HepG2 (cell line): ENCODE results near the gene OASL. TPM values are rescaled to one million over a fixed set of nuclear protein-coding genes. Genes with fewer than 3 reads are reported as not detected.

Experiments
- ATAC-seq: fragments of 200-7000 bp; cut with Tn5 transposase; 3 replicates; pipeline ENCODE4 v1.9.1; 2020; ENCODE audit warnings: mild to moderate bottlenecking, moderate library complexity
- BruUV-seq: library from RNA; stranded (reverse); fragments of 400-500 nt; replicated peaks from 2 replicates; lab custom pipeline; 2021; lab: Mats Ljungman, UMichigan
- CTCF ChIA-PET: fragments of 300-600 bp; formaldehyde crosslinking; extraction: SDS; loops from one replicate; lab custom pipeline; 2021; ENCODE audit warnings: low total read pairs, inconsistent platforms, low intra/inter-chr PET ratio; lab: Yijun Ruan, JAX
- POLR2A ChIA-PET: fragments of 350-600 bp; sonication (Branson Sonifier 250); formaldehyde crosslinking; loops from one replicate; lab custom pipeline; 2020; ENCODE audit warnings: antibody characterized with exemption, inconsistent platforms; lab: Yijun Ruan, JAX
- DNase-seq: peaks from one replicate; pipeline ENCODE4 v3.0.0-alpha.2; 2015; ENCODE audit warnings: low spot score
- FAIRE-seq: peaks from 3 replicates; lab custom pipeline; 2011; peaks lifted over from hg19 to GRCh38; lab: Jason Lieb, UNC
- H2AFZ ChIP-seq: one replicate; pipeline ENCODE4 v1.6.1; 2011; ENCODE audit warnings: low read length, inconsistent platforms
- H3K27ac ChIP-seq: fragments of 300-600 bp; 3 replicates; pipeline ENCODE4 v1.8.0; 2011; ENCODE audit warnings: mixed run types, mild to moderate bottlenecking, mixed read lengths, low read length, inconsistent platforms; ENCODE audit not compliant: insufficient read depth; ENCODE audit errors: extremely low read length
- H3K27me3 ChIP-seq, 2 experiments: fragments of 200-600 bp in 1 of 2; 2 replicates in 1 of 2; 3 replicates in 1 of 2; pipeline versions ENCODE4 v1.6.0 to v1.8.0; 2011; ENCODE audit warnings: low read length in 2 of 2, mild to moderate bottlenecking in 2 of 2, moderate library complexity in 2 of 2, inconsistent platforms in 1 of 2; ENCODE audit not compliant: insufficient read depth in 2 of 2, control insufficient read depth in 1 of 2
- H3K36me3 ChIP-seq, 2 experiments: fragments of 200-600 bp in 1 of 2; replicated peaks in 1 of 2; 2 replicates in 1 of 2; 3 replicates in 1 of 2; pipeline versions ENCODE4 v1.5.1 to v1.8.0; 2011; ENCODE audit warnings: low read length in 2 of 2, inconsistent platforms in 1 of 2; ENCODE audit not compliant: insufficient read depth in 2 of 2, control insufficient read depth in 1 of 2
- H3K4me1 ChIP-seq: 2 replicates; pipeline ENCODE4 v1.5.1; 2012; ENCODE audit warnings: low read length, inconsistent platforms; ENCODE audit not compliant: insufficient read depth
- H3K4me2 ChIP-seq: 2 replicates; pipeline ENCODE4 v1.6.0; 2011; ENCODE audit warnings: low read depth, low read length, inconsistent platforms
- H3K4me3 ChIP-seq, 3 experiments: fragments of 200-600 bp in 1 of 3; sonication (generic), shearing (Covaris generic) in 1 of 3; replicated peaks in 1 of 3; 2 replicates each; pipeline ENCODE4 v1.5.1; 2011 to 2016; ENCODE audit warnings: low read length in 3 of 3, inconsistent platforms in 2 of 3, low read depth in 2 of 3, mild to moderate bottlenecking in 2 of 3, control low read depth in 1 of 3, mixed read lengths in 1 of 3; ENCODE audit not compliant: insufficient read depth in 1 of 3
- H3K79me2 ChIP-seq: one replicate; pipeline ENCODE4 v1.6.1; 2011; ENCODE audit warnings: low read length, inconsistent platforms; ENCODE audit not compliant: insufficient read depth
- H3K9ac ChIP-seq: 2 replicates; pipeline ENCODE4 v1.6.0; 2011; ENCODE audit warnings: mild to moderate bottlenecking, low read depth, low read length, inconsistent platforms; ENCODE audit not compliant: insufficient read depth
- H3K9me3 ChIP-seq: 2 replicates; pipeline ENCODE4 v1.5.1; 2012; ENCODE audit warnings: mild to moderate bottlenecking, low read length
- H4K20me1 ChIP-seq: 2 replicates; pipeline ENCODE4 v1.6.0; 2011; ENCODE audit warnings: inconsistent platforms, mild to moderate bottlenecking, low read length, moderate library complexity; ENCODE audit not compliant: insufficient read depth
- CREB3 ChIP-seq: sonication (generic); formaldehyde crosslinking; IDR thresholded peaks from 2 replicates; pipeline ENCODE4 v1.5.0; 2020; ENCODE audit warnings: missing genetic modification reagents
- FOXJ3 ChIP-seq: sonication (generic); formaldehyde crosslinking; IDR thresholded peaks from 2 replicates; pipeline ENCODE4 v1.4.0; 2020; ENCODE audit warnings: missing genetic modification reagents, mild to moderate bottlenecking, borderline replicate concordance
- IRF2 ChIP-seq: IDR thresholded peaks from 2 replicates; pipeline ENCODE4 v1.6.1; 2018; ENCODE audit warnings: missing genetic modification reagents, missing compliant biosample characterization
- KMT2A ChIP-seq: sonication (generic); formaldehyde crosslinking; IDR thresholded peaks from 2 replicates; pipeline ENCODE4 v1.4.0; 2020; ENCODE audit warnings: missing genetic modification reagents
- NR2C2 ChIP-seq: sonication (generic); formaldehyde crosslinking; IDR thresholded peaks from 2 replicates; pipeline ENCODE4 v1.4.0; 2020; ENCODE audit warnings: missing genetic modification reagents, mild to moderate bottlenecking, moderate library complexity, borderline replicate concordance
- POGZ ChIP-seq: sonication (generic); formaldehyde crosslinking; IDR thresholded peaks from 2 replicates; pipeline ENCODE4 v1.4.0; 2020; ENCODE audit warnings: mild to moderate bottlenecking, missing genetic modification reagents
- RAD21 ChIP-seq: fragments of 450-650 bp; formaldehyde crosslinking; IDR thresholded peaks from 2 replicates; pipeline ENCODE4 v1.5.0; 2020; ENCODE audit warnings: mild to moderate bottlenecking
- SKI ChIP-seq: fragments of 450-650 bp; IDR thresholded peaks from one replicate; pipeline ENCODE4 v1.6.1; 2018; ENCODE audit warnings: mild to moderate bottlenecking; ENCODE audit not compliant: partially characterized antibody
- SMC3 ChIP-seq: IDR thresholded peaks from 2 replicates; pipeline ENCODE4 v1.6.1; 2011; ENCODE audit warnings: low read length, improper control_type of control experiment
- SOX6 ChIP-seq, 2 experiments: fragments of 450-650 bp in 1 of 2; sonication (generic) in 1 of 2; formaldehyde crosslinking in 1 of 2; IDR thresholded peaks; 2 replicates each; pipeline versions ENCODE4 v1.4.0 to v1.6.1; 2017 to 2020; ENCODE audit warnings: antibody characterized with exemption in 1 of 2, mild to moderate bottlenecking in 1 of 2, missing genetic modification reagents in 1 of 2
- TBX3 ChIP-seq: fragments of 450-650 bp; IDR thresholded peaks from 2 replicates; pipeline ENCODE4 v1.6.1; 2017; ENCODE audit warnings: antibody characterized with exemption, mild to moderate bottlenecking, inconsistent platforms, borderline replicate concordance
- ZNF280D ChIP-seq: sonication (generic); formaldehyde crosslinking; IDR thresholded peaks from 2 replicates; pipeline ENCODE4 v1.5.1; 2020; ENCODE audit warnings: mild to moderate bottlenecking, missing genetic modification reagents
- ZNF329 ChIP-seq: sonication (generic); formaldehyde crosslinking; IDR thresholded peaks from 2 replicates; pipeline ENCODE4 v1.9.0; 2021; ENCODE audit warnings: low read depth, mild to moderate bottlenecking, missing genetic modification reagents
- ZNF816 ChIP-seq: sonication (generic); formaldehyde crosslinking; IDR thresholded peaks from 2 replicates; pipeline ENCODE4 v1.8.0; 2022; ENCODE audit warnings: missing genetic modification reagents, mild to moderate bottlenecking, borderline replicate concordance
- ZSCAN5A ChIP-seq: sonication (generic); formaldehyde crosslinking; IDR thresholded peaks from 2 replicates; pipeline ENCODE4 v1.8.0; 2022; ENCODE audit warnings: mild to moderate bottlenecking, missing genetic modification reagents, borderline replicate concordance
- WGBS: methylation state at CpG from one replicate; pipeline ENCODE4 v1.1.6; 2017; ENCODE audit warnings: low lambda C conversion rate; 5-methylcytosine and 5-hydroxymethylcytosine counted together
- in situ Hi-C: cut with HindIII; loops from 2 replicates; pipeline ENCODE4 v1.10.0; 2017; ENCODE audit warnings: low pct_unique_long_range_greater_than_20kb; ENCODE audit not compliant: extremely low pct_ligation_motif_present
- intact Hi-C: fragments of 100-400 bp; cut with micrococcal nuclease; formaldehyde crosslinking; loops from one replicate; pipeline ENCODE4 v1.10.0; 2022; ENCODE audit not compliant: unreplicated experiment
- polyA plus RNA-seq, 8 experiments: library from polyadenylated mRNA; depleted of rRNA in 3 of 8; stranded (reverse) in 7 of 8; unstranded in 1 of 8; fragments of >200 nt; fragmentation: Illumina TruSeq in 4 of 8; extraction: Trizol in 4 of 8; gene quantifications; 2 replicates each; pipeline versions ENCODE4 v1.2.1 to v1.2.3, GENCODE V29; 2011 to 2016; ENCODE audit warnings: low read depth in 4 of 8, missing spikeins in 1 of 8, mixed read lengths in 1 of 8; ENCODE audit not compliant: insufficient read depth in 1 of 8
- total RNA-seq, 5 experiments: library from RNA; depleted of rRNA; stranded (reverse); fragments of >200 nt; fragmentation: Illumina TruSeq; extraction: Trizol; gene quantifications; 2 replicates each; pipeline ENCODE4 v1.2.3, GENCODE V29; 2016; ENCODE audit warnings: low read depth in 1 of 5

OASL gene
- total and polyA plus RNA-seq, 2 of the 13 experiments (the other 11 are each of a cell fraction or from before 2014, with no cell fraction given) = 0.11 to 0.22 TPM

GRCh38 chr12:121061831-121062230, 22.8 kb upstream of the OASL start (continued):
- TF ChIP-seq ZNF816 (CRISPR knock-in tag) = no peak
- TF ChIP-seq SMC3 = peak; percentile 71
- TF ChIP-seq KMT2A (CRISPR knock-in tag) = no peak
- TF ChIP-seq TBX3 = no peak

- Histone ChIP-seq H3K79me2 (no peaks in the 10 kb centered on the region), H3K4me3 (peak overlapping the region; percentile 45 to 78 (median 56)), H3K36me3 (no peaks in the 10 kb centered on the region), H3K9me3 (no peaks in the 10 kb centered on the region), H3K27me3 (0 out of 5 replicates have a peak, but pooled peaks cover 0 to 2% of the 10 kb centered on the region in 2 experiments), H3K4me2 (peak overlapping the region; percentile 96), H3K9ac (peak overlapping the region; percentile 53; the same call in 1 of the 2 replicates), H2AFZ (peak overlapping the region; percentile 93), H4K20me1 (no peaks in the 10 kb centered on the region), H3K27ac (peak overlapping the region; percentile 32), H3K4me1 (peaks cover 19% of the 10 kb centered on the region)
- no TSS peak for BruUV-seq
- peak; percentile 91 for ATAC-seq
- intact Hi-C loops (loop anchor here (1.0 to 5.0 kb wide), 4 partner anchors 34 to 172 kb away; no protein-coding TSS in a partner anchor), in situ Hi-C loops (loop anchor here (5.0 kb wide), 1 partner anchor 37 kb away; no protein-coding TSS in a partner anchor)
- DNase-seq = peak; percentile 63
- FAIRE-seq = peak; percentile 71
- POLR2A ChIA-PET = interaction anchor here (1.2 to 1.9 kb wide), 2 partner anchors 35 to 82 kb away, joined by 4 to 8 read pairs; partner anchors contain the start of gene HNF1A
- CTCF ChIA-PET = interaction anchor here (0.9 to 4.2 kb wide), 3 partner anchors 36 to 49 kb away, joined by 3 to 36 read pairs (median 4); partner anchors contain the start of gene C12orf43
- 12% methylated on average over 15 of the region's 16 CpGs for WGBS
- TF ChIP-seq ZNF329 (CRISPR knock-in tag) = no peak
- peak; percentile 15; the same call in 1 of the 2 replicates for TF ChIP-seq IRF2 (CRISPR knock-in tag)
- TF ChIP-seq ZSCAN5A = no peak
- TF ChIP-seq CREB3 = no peak
- peak; percentile 88 for TF ChIP-seq NR2C2 (CRISPR knock-in tag)
- TF ChIP-seq ZNF280D = 0 out of 2 replicates have a peak, but pooled peaks have one; percentile 45
- no peak for TF ChIP-seq POGZ (CRISPR knock-in tag)
- TF ChIP-seq RAD21 (CRISPR knock-in tag) = peak; percentile 47; the same call in 1 of the 2 replicates
- no peak for TF ChIP-seq SKI
- no peak for TF ChIP-seq SOX6 (IDR thresholded peaks at IDR 0.05)
- peak; percentile 32; the same call in 1 of the 2 replicates for TF ChIP-seq SOX6 (CRISPR knock-in tag; IDR thresholded peaks at IDR 0.05)
- TF ChIP-seq FOXJ3 (CRISPR knock-in tag) = no peak
Measured at GRCh38 chr12:121060149-121061001, 21.3 kb upstream of the OASL start.
